Mammary epithelial cell (primary cell): Measurements from ENCODE around the gene INMT.

Experiments used
- EZH2 ChIP-seq: IDR thresholded peaks from 2 replicates; pipeline ENCODE4 v1.6.1; 2012; ENCODE audit warnings: low read length, inconsistent platforms, borderline replicate concordance
- TF ChIP-seq, protein P1 (sequence below), 2 donors: IDR thresholded peaks in 1 of 2; conservative IDR thresholded peaks in 1 of 2; 2 replicates each; pipeline ENCODE4 v1.5.1; 2011 to 2012; ENCODE audit warnings: inconsistent platforms in 2 of 2, low read length in 2 of 2, mild to moderate bottlenecking in 2 of 2, control low read depth in 1 of 2, low read depth in 1 of 2; ENCODE audit not compliant: insufficient read depth in 1 of 2; ENCODE audit errors: extremely low read depth in 1 of 2

DNA sequence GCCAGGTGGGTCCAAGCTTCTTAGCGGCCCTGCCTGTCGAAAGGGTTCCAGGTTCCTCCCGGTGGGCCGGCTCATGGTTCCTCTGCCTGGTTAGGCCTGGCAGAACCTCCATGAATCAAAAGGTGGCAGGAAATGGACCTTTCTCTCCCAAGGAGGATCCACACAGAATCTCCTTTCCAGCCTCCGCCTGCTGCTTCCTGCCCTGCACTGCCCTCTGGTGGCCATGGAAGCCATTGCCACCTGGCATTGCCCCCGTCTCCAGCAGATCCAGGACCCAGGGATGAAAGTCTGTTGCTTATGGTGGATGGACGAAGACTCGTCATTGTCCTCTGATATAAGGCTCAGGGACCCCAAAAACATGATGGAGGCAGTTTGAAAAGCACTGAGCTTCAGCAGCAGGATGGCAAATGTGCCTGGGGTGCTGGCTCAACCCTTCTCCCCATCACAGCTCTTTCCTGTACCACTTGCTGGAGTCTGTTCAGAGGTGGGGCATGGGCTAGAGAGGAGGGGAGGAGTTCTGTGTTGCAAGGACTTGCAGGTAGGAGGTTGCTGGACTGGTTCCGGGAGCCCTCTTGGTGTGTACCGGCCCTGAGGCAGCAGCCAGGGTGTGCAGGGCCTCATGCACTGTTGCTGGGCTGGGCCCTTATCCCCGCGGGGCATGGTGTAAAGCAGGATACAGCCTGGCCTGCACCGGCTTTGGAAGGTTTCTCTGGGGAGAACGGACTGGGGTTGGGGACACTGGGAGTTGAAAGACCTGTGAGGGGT lies 11.3 kb upstream of the INMT start:
- TF ChIP-seq, protein P1, sequence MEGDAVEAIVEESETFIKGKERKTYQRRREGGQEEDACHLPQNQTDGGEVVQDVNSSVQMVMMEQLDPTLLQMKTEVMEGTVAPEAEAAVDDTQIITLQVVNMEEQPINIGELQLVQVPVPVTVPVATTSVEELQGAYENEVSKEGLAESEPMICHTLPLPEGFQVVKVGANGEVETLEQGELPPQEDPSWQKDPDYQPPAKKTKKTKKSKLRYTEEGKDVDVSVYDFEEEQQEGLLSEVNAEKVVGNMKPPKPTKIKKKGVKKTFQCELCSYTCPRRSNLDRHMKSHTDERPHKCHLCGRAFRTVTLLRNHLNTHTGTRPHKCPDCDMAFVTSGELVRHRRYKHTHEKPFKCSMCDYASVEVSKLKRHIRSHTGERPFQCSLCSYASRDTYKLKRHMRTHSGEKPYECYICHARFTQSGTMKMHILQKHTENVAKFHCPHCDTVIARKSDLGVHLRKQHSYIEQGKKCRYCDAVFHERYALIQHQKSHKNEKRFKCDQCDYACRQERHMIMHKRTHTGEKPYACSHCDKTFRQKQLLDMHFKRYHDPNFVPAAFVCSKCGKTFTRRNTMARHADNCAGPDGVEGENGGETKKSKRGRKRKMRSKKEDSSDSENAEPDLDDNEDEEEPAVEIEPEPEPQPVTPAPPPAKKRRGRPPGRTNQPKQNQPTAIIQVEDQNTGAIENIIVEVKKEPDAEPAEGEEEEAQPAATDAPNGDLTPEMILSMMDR (conservative IDR thresholded peaks at IDR 0.05 in 1 of 2, IDR thresholded peaks at IDR 0.05 in 1 of 2; ENCODE audit: extremely low read depth in 1 of 2, insufficient read depth in 1 of 2, low read depth in 1 of 2, low read length in 2 of 2): peak; percentile 99 to 100
- no peak for TF ChIP-seq EZH2
